Endodermal cell (in vitro differentiated cells): ENCODE results near the gene OR2C1. TPM values are rescaled to one million over a fixed set of nuclear protein-coding genes. Genes with fewer than 3 reads are reported as not detected.

ENCODE experiments used
- DNase-seq: peaks from one replicate; pipeline ENCODE4 v3.0.0-alpha.2; 2017
- H3K27ac ChIP-seq: 2 replicates; pipeline ENCODE4 v1.5.1; 2013; ENCODE audit warnings: mild to moderate bottlenecking, low read depth, low read length, moderate library complexity
- H3K27me3 ChIP-seq: 2 replicates; pipeline ENCODE4 v1.6.1; 2013; ENCODE audit warnings: mild to moderate bottlenecking, low read length, moderate library complexity; ENCODE audit not compliant: insufficient read depth, control insufficient read depth, poor library complexity, severe bottlenecking
- H3K36me3 ChIP-seq: 2 replicates; pipeline ENCODE4 v1.7.0; 2013; ENCODE audit warnings: mild to moderate bottlenecking, low read length, moderate library complexity; ENCODE audit not compliant: control insufficient read depth, insufficient read depth
- H3K4me1 ChIP-seq: one replicate; pipeline ENCODE4 v1.7.0; 2013; ENCODE audit warnings: low read length; ENCODE audit not compliant: control insufficient read depth, insufficient read depth
- H3K4me3 ChIP-seq: 2 replicates; pipeline ENCODE4 v1.5.1; 2013; ENCODE audit warnings: mild to moderate bottlenecking, low read length, moderate library complexity
- H3K9ac ChIP-seq: 2 replicates; pipeline ENCODE4 v1.6.1; 2013; ENCODE audit warnings: mild to moderate bottlenecking, low read length, moderate library complexity; ENCODE audit not compliant: poor library complexity, severe bottlenecking; ENCODE audit errors: extremely low read depth
- H3K9me3 ChIP-seq: 2 replicates; pipeline ENCODE4 v1.6.1; 2013; ENCODE audit warnings: mild to moderate bottlenecking, low read length, moderate library complexity; ENCODE audit not compliant: control insufficient read depth
- H3K27ac Mint-ChIP-seq: 2 replicates; pipeline ENCODE4 v1.8.0; 2020; ENCODE audit warnings: mixed read lengths
- H3K27me3 Mint-ChIP-seq: 2 replicates; pipeline ENCODE4 v1.8.0; 2021; ENCODE audit warnings: mild to moderate bottlenecking, mixed read lengths; ENCODE audit not compliant: insufficient read depth
- H3K36me3 Mint-ChIP-seq: 2 replicates; pipeline ENCODE4 v1.8.0; 2020; ENCODE audit warnings: low read depth, mixed read lengths
- H3K4me1 Mint-ChIP-seq: 2 replicates; pipeline ENCODE4 v1.8.0; 2020; ENCODE audit warnings: mixed read lengths
- H3K4me3 Mint-ChIP-seq: 2 replicates; pipeline ENCODE4 v1.8.0; 2020; ENCODE audit warnings: mild to moderate bottlenecking, moderate library complexity, mixed read lengths
- H3K9me3 Mint-ChIP-seq: 2 replicates; pipeline ENCODE4 v1.8.0; 2020; ENCODE audit warnings: mild to moderate bottlenecking, mixed read lengths
- CTCF ChIP-seq: fragments of 200-600 bp; sonication (generic); conservative IDR thresholded peaks from 2 replicates; pipeline ENCODE4 v1.5.0; 2021; ENCODE audit warnings: antibody characterized with exemption, mild to moderate bottlenecking
- WGBS, 2 experiments: methylation state at CpG; one replicate each; pipeline versions ENCODE4 v1.1.5 to v1.1.7; 2013; ENCODE audit warnings: missing lambda C conversion rate in 2 of 2, mixed read lengths in 1 of 2; ENCODE audit not compliant: insufficient coverage in 1 of 2, insufficient read length in 1 of 2; 5-methylcytosine and 5-hydroxymethylcytosine counted together
- total RNA-seq, 2 donors: library from RNA; stranded (reverse); fragmentation: NEBNext Ultra II Directional in 1 of 2; extraction: Animal tissue kit (Norgen Biotek cat#: 25700) in 1 of 2; gene quantifications; 2 replicates in 1 of 2; 3 replicates in 1 of 2; pipeline ENCODE4 v1.2.1, GENCODE V29; 2021

The OR2C1 gene
- total RNA-seq, 2 donors from 2014 or later, result not detected

DNA sequence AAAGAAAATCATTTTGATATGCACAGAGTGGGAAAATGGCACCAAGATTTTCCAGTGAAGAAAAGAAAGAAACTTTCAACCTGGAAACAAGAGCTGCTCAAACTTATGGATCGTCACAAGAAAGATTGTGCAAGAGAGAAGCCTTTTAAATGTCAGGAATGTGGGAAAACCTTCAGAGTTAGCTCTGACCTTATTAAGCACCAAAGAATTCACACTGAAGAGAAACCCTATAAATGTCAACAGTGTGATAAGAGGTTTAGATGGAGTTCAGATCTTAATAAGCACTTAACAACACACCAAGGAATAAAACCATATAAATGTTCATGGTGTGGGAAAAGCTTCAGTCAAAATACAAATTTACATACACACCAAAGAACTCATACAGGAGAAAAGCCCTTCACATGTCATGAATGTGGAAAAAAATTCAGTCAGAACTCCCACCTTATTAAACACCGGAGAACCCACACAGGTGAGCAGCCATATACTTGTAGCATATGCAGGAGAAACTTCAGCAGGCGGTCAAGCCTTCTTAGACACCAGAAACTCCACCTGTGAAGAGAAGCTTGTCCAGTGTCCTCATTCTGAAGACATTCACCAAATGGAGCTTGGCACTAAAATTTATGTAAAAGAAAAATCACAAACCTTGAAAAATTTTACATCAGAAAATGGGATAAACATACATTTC is 38.2 kb upstream of the OR2C1 start:
- peaks cover 63% of the 10 kb centered on the region for H3K36me3 ChIP-seq
- Mint-ChIP-seq H3K9me3 (peaks cover 94% of the 10 kb centered on the region), H3K27me3 (peaks cover 8% of the 10 kb centered on the region), H3K27ac (no peak overlapping the region), H3K4me1 (no peaks in the 10 kb centered on the region), H3K4me3 (no peak overlapping the region), H3K36me3 (peaks cover 69% of the 10 kb centered on the region)
- TF ChIP-seq CTCF, result no peak
- H3K27ac ChIP-seq, result no peak overlapping the region
- no peaks in the 10 kb centered on the region for H3K27me3 ChIP-seq
- H3K9me3 ChIP-seq, result peaks cover 76% of the 10 kb centered on the region
- no peak overlapping the region for H3K9ac ChIP-seq
- no peaks in the 10 kb centered on the region for H3K4me1 ChIP-seq
- WGBS, 2 experiments, result 99 to 100% methylated on average over 3 of the region's 3 CpGs
- no peak for DNase-seq
- H3K4me3 ChIP-seq, result peak overlapping the region; percentile 67

- Mint-ChIP-seq H3K36me3 (peaks cover 26% of the 10 kb centered on the region), H3K4me1 (no peaks in the 10 kb centered on the region), H3K27ac (no peak overlapping the region), H3K27me3 (peaks cover 14% of the 10 kb centered on the region), H3K9me3 (peaks cover 65% of the 10 kb centered on the region), H3K4me3 (no peak overlapping the region)
- Histone ChIP-seq H3K27ac (no peak overlapping the region), H3K36me3 (peaks cover 21% of the 10 kb centered on the region), H3K9ac (no peak overlapping the region), H3K4me1 (no peaks in the 10 kb centered on the region), H3K4me3 (no peak overlapping the region), H3K27me3 (no peaks in the 10 kb centered on the region), H3K9me3 (peaks cover 32% of the 10 kb centered on the region)
- no peak for DNase-seq
- 44 to 58% methylated on average over 2 of the region's 2 CpGs for WGBS, 2 experiments
- TF ChIP-seq CTCF, result no peak
Measured at GRCh38 chr16:3321816-3322215, 33.9 kb upstream of the OR2C1 start.

- H3K27me3 Mint-ChIP-seq, result peaks cover 9% of the 10 kb centered on the region
- WGBS, 2 experiments, result 85 to 86% methylated on average over 4 of the region's 4 CpGs
- no peak overlapping the region for H3K27ac Mint-ChIP-seq
- Histone ChIP-seq H3K4me1 (no peaks in the 10 kb centered on the region), H3K27ac (no peak overlapping the region), H3K4me3 (no peak overlapping the region), H3K9ac (no peak overlapping the region), H3K9me3 (no peaks in the 10 kb centered on the region), H3K27me3 (no peaks in the 10 kb centered on the region), H3K36me3 (no peaks in the 10 kb centered on the region)
- DNase-seq, result no peak
- H3K36me3 Mint-ChIP-seq, result no peaks in the 10 kb centered on the region
- no peak for TF ChIP-seq CTCF
- H3K9me3 Mint-ChIP-seq, result peaks cover 18% of the 10 kb centered on the region
- no peak overlapping the region for H3K4me3 Mint-ChIP-seq
- H3K4me1 Mint-ChIP-seq, result no peaks in the 10 kb centered on the region
Measured at GRCh38 chr16:3327514-3327913, 28.2 kb upstream of the OR2C1 start.
